Endodermal cell (in vitro differentiated cells): ENCODE results near the gene TPX2. TPM values are rescaled to one million over a fixed set of nuclear protein-coding genes. Genes with fewer than 3 reads are reported as not detected.
A peak's percentile ranks its signal among the peaks of the same experiment; 100 is the strongest.

Source experiments
- DNase-seq: peaks from one replicate; pipeline ENCODE4 v3.0.0-alpha.2; 2017
- H3K27ac ChIP-seq: 2 replicates; pipeline ENCODE4 v1.5.1; 2013; ENCODE audit warnings: mild to moderate bottlenecking, low read depth, low read length, moderate library complexity
- H3K27me3 ChIP-seq: 2 replicates; pipeline ENCODE4 v1.6.1; 2013; ENCODE audit warnings: mild to moderate bottlenecking, low read length, moderate library complexity; ENCODE audit not compliant: insufficient read depth, control insufficient read depth, poor library complexity, severe bottlenecking
- H3K36me3 ChIP-seq: 2 replicates; pipeline ENCODE4 v1.7.0; 2013; ENCODE audit warnings: mild to moderate bottlenecking, low read length, moderate library complexity; ENCODE audit not compliant: control insufficient read depth, insufficient read depth
- H3K4me1 ChIP-seq: one replicate; pipeline ENCODE4 v1.7.0; 2013; ENCODE audit warnings: low read length; ENCODE audit not compliant: control insufficient read depth, insufficient read depth
- H3K4me3 ChIP-seq: 2 replicates; pipeline ENCODE4 v1.5.1; 2013; ENCODE audit warnings: mild to moderate bottlenecking, low read length, moderate library complexity
- H3K9ac ChIP-seq: 2 replicates; pipeline ENCODE4 v1.6.1; 2013; ENCODE audit warnings: mild to moderate bottlenecking, low read length, moderate library complexity; ENCODE audit not compliant: poor library complexity, severe bottlenecking; ENCODE audit errors: extremely low read depth
- H3K9me3 ChIP-seq: 2 replicates; pipeline ENCODE4 v1.6.1; 2013; ENCODE audit warnings: mild to moderate bottlenecking, low read length, moderate library complexity; ENCODE audit not compliant: control insufficient read depth
- H3K27ac Mint-ChIP-seq: 2 replicates; pipeline ENCODE4 v1.8.0; 2020; ENCODE audit warnings: mixed read lengths
- H3K27me3 Mint-ChIP-seq: 2 replicates; pipeline ENCODE4 v1.8.0; 2021; ENCODE audit warnings: mild to moderate bottlenecking, mixed read lengths; ENCODE audit not compliant: insufficient read depth
- H3K36me3 Mint-ChIP-seq: 2 replicates; pipeline ENCODE4 v1.8.0; 2020; ENCODE audit warnings: low read depth, mixed read lengths
- H3K4me1 Mint-ChIP-seq: 2 replicates; pipeline ENCODE4 v1.8.0; 2020; ENCODE audit warnings: mixed read lengths
- H3K4me3 Mint-ChIP-seq: 2 replicates; pipeline ENCODE4 v1.8.0; 2020; ENCODE audit warnings: mild to moderate bottlenecking, moderate library complexity, mixed read lengths
- H3K9me3 Mint-ChIP-seq: 2 replicates; pipeline ENCODE4 v1.8.0; 2020; ENCODE audit warnings: mild to moderate bottlenecking, mixed read lengths
- WGBS, 2 experiments: methylation state at CpG; one replicate each; pipeline versions ENCODE4 v1.1.5 to v1.1.7; 2013; ENCODE audit warnings: missing lambda C conversion rate in 2 of 2, mixed read lengths in 1 of 2; ENCODE audit not compliant: insufficient coverage in 1 of 2, insufficient read length in 1 of 2; 5-methylcytosine and 5-hydroxymethylcytosine counted together
- total RNA-seq, 2 donors: library from RNA; stranded (reverse); fragmentation: NEBNext Ultra II Directional in 1 of 2; extraction: Animal tissue kit (Norgen Biotek cat#: 25700) in 1 of 2; gene quantifications; 2 replicates in 1 of 2; 3 replicates in 1 of 2; pipeline ENCODE4 v1.2.1, GENCODE V29; 2021
- TF ChIP-seq, protein P1 (sequence below): fragments of 200-600 bp; sonication (generic); conservative IDR thresholded peaks from 2 replicates; pipeline ENCODE4 v1.5.0; 2021; ENCODE audit warnings: antibody characterized with exemption, mild to moderate bottlenecking

Gene TPX2
- total RNA-seq, 2 donors from 2014 or later, result 108 to 118 TPM

DNA sequence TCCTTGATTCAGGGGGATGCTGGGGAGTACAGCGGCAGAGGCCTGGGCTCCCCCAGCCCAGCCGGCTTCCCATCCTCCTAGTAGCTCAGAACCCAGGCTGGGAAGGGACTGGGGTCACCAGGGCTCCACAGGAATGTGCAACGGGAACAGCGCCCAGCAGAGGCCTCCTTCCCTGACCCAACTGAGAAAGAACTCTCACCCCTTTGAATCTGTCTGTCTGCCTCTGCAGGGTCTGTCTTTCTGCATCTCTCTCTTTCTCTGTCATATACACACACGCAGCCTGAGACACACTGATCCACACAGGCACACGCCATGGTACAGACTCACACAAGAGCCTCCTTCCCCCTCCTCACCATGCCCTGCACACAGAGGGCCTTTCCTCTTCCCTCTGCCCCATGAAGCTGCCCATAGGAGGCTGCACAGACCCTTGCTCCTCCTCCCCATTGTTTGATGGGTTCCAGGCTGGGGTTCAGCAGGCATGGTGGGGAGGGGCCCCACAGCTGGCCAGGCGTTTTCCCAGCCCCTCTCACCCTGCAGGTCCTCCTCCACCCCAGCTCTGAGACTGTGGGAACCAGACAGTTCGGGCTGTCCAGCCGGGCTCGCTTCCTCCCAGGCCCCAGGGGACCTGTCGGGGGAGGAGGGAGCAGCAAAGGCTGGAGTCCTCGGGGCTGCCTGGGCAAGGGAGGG lies 103.5 kb downstream of the TPX2 start:
- no peaks in the 10 kb centered on the region for H3K27me3 ChIP-seq
- Mint-ChIP-seq H3K36me3 (no peaks in the 10 kb centered on the region), H3K27me3 (peaks cover 10% of the 10 kb centered on the region), H3K9me3 (no peaks in the 10 kb centered on the region), H3K4me3 (no peak overlapping the region), H3K4me1 (peaks cover 12% of the 10 kb centered on the region), H3K27ac (peak overlapping the region; percentile 50)
- no peak overlapping the region for H3K4me3 ChIP-seq
- peak; percentile 82 for DNase-seq
- TF ChIP-seq, protein P1, sequence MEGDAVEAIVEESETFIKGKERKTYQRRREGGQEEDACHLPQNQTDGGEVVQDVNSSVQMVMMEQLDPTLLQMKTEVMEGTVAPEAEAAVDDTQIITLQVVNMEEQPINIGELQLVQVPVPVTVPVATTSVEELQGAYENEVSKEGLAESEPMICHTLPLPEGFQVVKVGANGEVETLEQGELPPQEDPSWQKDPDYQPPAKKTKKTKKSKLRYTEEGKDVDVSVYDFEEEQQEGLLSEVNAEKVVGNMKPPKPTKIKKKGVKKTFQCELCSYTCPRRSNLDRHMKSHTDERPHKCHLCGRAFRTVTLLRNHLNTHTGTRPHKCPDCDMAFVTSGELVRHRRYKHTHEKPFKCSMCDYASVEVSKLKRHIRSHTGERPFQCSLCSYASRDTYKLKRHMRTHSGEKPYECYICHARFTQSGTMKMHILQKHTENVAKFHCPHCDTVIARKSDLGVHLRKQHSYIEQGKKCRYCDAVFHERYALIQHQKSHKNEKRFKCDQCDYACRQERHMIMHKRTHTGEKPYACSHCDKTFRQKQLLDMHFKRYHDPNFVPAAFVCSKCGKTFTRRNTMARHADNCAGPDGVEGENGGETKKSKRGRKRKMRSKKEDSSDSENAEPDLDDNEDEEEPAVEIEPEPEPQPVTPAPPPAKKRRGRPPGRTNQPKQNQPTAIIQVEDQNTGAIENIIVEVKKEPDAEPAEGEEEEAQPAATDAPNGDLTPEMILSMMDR, result no peak
- no peak overlapping the region for H3K9ac ChIP-seq
- peak overlapping the region; percentile 94 for H3K27ac ChIP-seq
- H3K4me1 ChIP-seq, result peaks cover 5% of the 10 kb centered on the region
- H3K9me3 ChIP-seq, result no peaks in the 10 kb centered on the region
- WGBS, 2 experiments, result 70 to 80% methylated on average over 3 to 12 of the region's 12 CpGs
- H3K36me3 ChIP-seq, result no peaks in the 10 kb centered on the region

DNA sequence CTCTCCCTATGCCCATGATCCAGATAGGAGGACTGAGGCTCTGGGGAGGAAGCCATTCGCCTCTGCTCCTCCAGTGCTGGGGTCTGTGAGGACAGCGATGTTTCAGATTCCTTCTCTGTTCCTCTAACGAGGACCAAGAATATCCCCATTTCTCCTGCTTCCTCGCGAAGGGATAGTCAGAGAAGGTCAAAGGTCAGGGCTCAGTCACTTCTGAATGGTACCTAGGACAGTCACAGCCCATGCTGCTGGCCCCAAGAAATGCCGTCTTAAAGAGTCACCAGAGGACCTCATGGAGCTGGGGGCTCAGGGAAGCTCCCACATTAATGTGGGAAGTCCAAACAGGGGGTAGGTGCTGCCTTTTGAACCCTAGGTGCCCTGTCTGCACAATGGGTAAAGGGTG lies 104.2 kb downstream of the TPX2 start:
- H3K27me3 Mint-ChIP-seq, result peaks cover 16% of the 10 kb centered on the region
- peaks cover 5% of the 10 kb centered on the region for H3K4me1 ChIP-seq
- H3K36me3 Mint-ChIP-seq, result no peaks in the 10 kb centered on the region
- no peaks in the 10 kb centered on the region for H3K36me3 ChIP-seq
- no peak overlapping the region for H3K4me3 Mint-ChIP-seq
- H3K9me3 ChIP-seq, result no peaks in the 10 kb centered on the region
- H3K27ac Mint-ChIP-seq, result no peak overlapping the region
- H3K27me3 ChIP-seq, result no peaks in the 10 kb centered on the region
- H3K4me1 Mint-ChIP-seq, result peaks cover 12% of the 10 kb centered on the region
- H3K9ac ChIP-seq, result no peak overlapping the region
- H3K9me3 Mint-ChIP-seq, result no peaks in the 10 kb centered on the region
- WGBS, 2 experiments, result 81 to 86% methylated on average over 6 of the region's 6 CpGs
- no peak for DNase-seq
- H3K27ac ChIP-seq, result peak overlapping the region; percentile 94
- no peak overlapping the region for H3K4me3 ChIP-seq
- TF ChIP-seq, protein P1, result no peak

DNA sequence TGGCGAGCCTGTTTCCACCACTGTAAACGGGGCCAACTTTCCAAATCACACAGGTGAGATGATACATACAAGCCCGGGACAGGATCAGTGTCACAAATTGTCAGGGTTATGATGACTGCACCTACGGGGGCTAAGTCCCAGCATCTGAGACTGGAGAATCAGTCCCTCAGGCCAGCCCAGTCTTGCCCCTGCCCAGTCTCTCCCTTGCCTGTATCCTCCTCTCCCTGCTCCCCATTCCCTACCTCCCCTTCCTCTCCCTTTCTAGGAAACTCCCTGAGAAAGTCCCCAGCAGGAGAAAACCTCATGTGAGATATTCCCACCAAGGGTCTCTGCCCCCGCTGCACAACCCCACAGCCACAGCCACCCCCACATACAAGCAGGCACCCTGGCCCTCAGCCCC lies 104.8 kb downstream of the TPX2 start:
- Mint-ChIP-seq H3K27me3 (peaks cover 22% of the 10 kb centered on the region), H3K9me3 (no peaks in the 10 kb centered on the region), H3K4me3 (no peak overlapping the region), H3K4me1 (peaks cover 12% of the 10 kb centered on the region), H3K36me3 (no peaks in the 10 kb centered on the region), H3K27ac (peak overlapping the region; percentile 45)
- 85 to 93% methylated on average over 4 to 5 of the region's 5 CpGs for WGBS, 2 experiments
- TF ChIP-seq, protein P1, result no peak
- no peak for DNase-seq
- Histone ChIP-seq H3K9me3 (no peaks in the 10 kb centered on the region), H3K4me1 (peaks cover 5% of the 10 kb centered on the region), H3K27ac (peak overlapping the region; percentile 22), H3K36me3 (no peaks in the 10 kb centered on the region), H3K9ac (no peak overlapping the region), H3K4me3 (no peak overlapping the region), H3K27me3 (no peaks in the 10 kb centered on the region)
